NB4 (cell line): Measurements from ENCODE around the gene COL1A2.

Source experiments
- DNase-seq: peaks from one replicate; pipeline ENCODE4 v3.0.0; 2010; ENCODE audit warnings: low read depth
- H3K4me3 ChIP-seq: one replicate; pipeline ENCODE4 v1.5.1; 2011; ENCODE audit warnings: mild to moderate bottlenecking, low read depth, low read length, moderate library complexity
- CTCF ChIP-seq: IDR thresholded peaks from one replicate; pipeline ENCODE4 v1.5.1; 2012; ENCODE audit warnings: low read depth, low read length
- MYC ChIP-seq: IDR thresholded peaks from 2 replicates; pipeline ENCODE4 v1.6.1; 2011; ENCODE audit warnings: low read depth, low read length
- POLR2A ChIP-seq: IDR thresholded peaks from 2 replicates; pipeline ENCODE4 v1.6.1; 2011; ENCODE audit warnings: mild to moderate bottlenecking; ENCODE audit not compliant: insufficient read length; ENCODE audit errors: extremely low read depth
- TF ChIP-seq, protein P1 (sequence below): IDR thresholded peaks from 2 replicates; pipeline ENCODE4 v1.6.1; 2011; ENCODE audit warnings: low read depth, low read length

The COL1A2 gene

GRCh38 chr7:94426980-94427875 is 32.5 kb downstream of the COL1A2 start:
- H3K4me3 ChIP-seq: no peak overlapping the region
- no peak for DNase-seq

DNA sequence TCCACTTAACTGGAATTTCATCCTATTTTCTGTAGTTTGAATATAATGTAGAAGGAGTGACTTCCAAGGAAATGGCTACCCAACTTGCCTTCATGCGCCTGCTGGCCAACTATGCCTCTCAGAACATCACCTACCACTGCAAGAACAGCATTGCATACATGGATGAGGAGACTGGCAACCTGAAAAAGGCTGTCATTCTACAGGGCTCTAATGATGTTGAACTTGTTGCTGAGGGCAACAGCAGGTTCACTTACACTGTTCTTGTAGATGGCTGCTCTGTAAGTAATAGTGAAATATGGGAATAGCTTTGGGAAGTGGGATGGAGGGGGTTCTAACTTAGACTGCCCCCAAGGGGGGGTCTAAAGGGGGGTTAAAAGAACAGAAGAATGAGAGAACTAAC is 34.5 kb downstream of the COL1A2 start:
- TF ChIP-seq MYC: no peak
- TF ChIP-seq POLR2A: no peak
- TF ChIP-seq, protein P1, sequence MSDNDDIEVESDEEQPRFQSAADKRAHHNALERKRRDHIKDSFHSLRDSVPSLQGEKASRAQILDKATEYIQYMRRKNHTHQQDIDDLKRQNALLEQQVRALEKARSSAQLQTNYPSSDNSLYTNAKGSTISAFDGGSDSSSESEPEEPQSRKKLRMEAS: no peak
- no peak for TF ChIP-seq CTCF
- H3K4me3 ChIP-seq: no peak overlapping the region
- DNase-seq: no peak

More at GRCh38 chr7:94426980-94427875, 32.5 kb downstream of the COL1A2 start:
- TF ChIP-seq, protein P1: no peak
- TF ChIP-seq MYC (no peak), CTCF (no peak), POLR2A (no peak)

- TF ChIP-seq, protein P1: no peak
- TF ChIP-seq MYC (no peak), POLR2A (no peak), CTCF (no peak)
- no peak overlapping the region for H3K4me3 ChIP-seq
- DNase-seq: no peak
These were observed 36.5 kb downstream of the COL1A2 start for GRCh38 chr7:94431176-94431575.

- no peak for TF ChIP-seq MYC
- no peak for TF ChIP-seq POLR2A
- TF ChIP-seq CTCF: no peak
- TF ChIP-seq, protein P1: no peak
- no peak overlapping the region for H3K4me3 ChIP-seq
- no peak for DNase-seq
These were observed 37.1 kb downstream of the COL1A2 start for GRCh38 chr7:94431619-94432280.

GRCh38 chr7:94432281-94432670 is 37.6 kb downstream of the COL1A2 start:
- H3K4me3 ChIP-seq: no peak overlapping the region
- TF ChIP-seq, protein P1: no peak
- no peak for TF ChIP-seq CTCF
- TF ChIP-seq MYC: no peak
- no peak for TF ChIP-seq POLR2A
- DNase-seq: no peak
